Thyroid gland (tissue), 4 donors: Measurements from ENCODE around the gene GOLGA7B.

ENCODE experiments used
- POLR2A ChIP-seq, 2 donors: fragments of 450-650 bp; IDR thresholded peaks; one replicate each; pipeline ENCODE4 v1.6.1; 2017; ENCODE audit warnings: antibody characterized with exemption in 2 of 2, mild to moderate bottlenecking in 2 of 2, moderate library complexity in 1 of 2
- TF ChIP-seq, protein P1 (sequence below), 6 experiments: fragments of 200-600 bp in 3 of 6; fragments of 450-650 bp in 3 of 6; sonication (generic) in 3 of 6; IDR thresholded peaks; one replicate each; pipeline ENCODE4 v1.5.1; 2016 to 2019; ENCODE audit warnings: antibody characterized with exemption in 6 of 6, mild to moderate bottlenecking in 2 of 6, inconsistent platforms in 1 of 6, moderate library complexity in 1 of 6

DNA sequence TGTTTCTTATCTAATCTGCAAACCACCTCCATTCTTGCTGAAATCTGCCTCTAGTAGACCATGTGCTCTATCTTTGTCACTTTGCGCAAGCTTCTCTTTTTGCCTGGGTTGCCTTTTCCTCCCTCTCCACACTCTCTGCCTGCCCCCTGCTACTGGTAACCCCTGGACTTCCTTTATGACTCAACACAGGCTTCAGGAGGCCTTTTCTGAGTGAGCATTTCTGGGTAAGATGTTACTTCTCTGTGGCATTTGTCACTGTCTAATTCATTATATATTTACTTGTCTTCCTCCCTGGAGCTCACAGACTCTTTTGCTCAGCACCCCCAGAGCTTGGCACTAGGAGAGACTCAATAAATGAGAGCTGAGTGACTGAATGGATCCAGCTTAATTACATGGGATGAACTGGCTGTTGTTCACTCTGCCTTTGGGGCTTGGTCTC, 8.4 kb downstream of the GOLGA7B start:
- TF ChIP-seq, protein P1, sequence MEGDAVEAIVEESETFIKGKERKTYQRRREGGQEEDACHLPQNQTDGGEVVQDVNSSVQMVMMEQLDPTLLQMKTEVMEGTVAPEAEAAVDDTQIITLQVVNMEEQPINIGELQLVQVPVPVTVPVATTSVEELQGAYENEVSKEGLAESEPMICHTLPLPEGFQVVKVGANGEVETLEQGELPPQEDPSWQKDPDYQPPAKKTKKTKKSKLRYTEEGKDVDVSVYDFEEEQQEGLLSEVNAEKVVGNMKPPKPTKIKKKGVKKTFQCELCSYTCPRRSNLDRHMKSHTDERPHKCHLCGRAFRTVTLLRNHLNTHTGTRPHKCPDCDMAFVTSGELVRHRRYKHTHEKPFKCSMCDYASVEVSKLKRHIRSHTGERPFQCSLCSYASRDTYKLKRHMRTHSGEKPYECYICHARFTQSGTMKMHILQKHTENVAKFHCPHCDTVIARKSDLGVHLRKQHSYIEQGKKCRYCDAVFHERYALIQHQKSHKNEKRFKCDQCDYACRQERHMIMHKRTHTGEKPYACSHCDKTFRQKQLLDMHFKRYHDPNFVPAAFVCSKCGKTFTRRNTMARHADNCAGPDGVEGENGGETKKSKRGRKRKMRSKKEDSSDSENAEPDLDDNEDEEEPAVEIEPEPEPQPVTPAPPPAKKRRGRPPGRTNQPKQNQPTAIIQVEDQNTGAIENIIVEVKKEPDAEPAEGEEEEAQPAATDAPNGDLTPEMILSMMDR (IDR thresholded peaks at IDR 0.05), result no peak
- no peak for TF ChIP-seq POLR2A (IDR thresholded peaks at IDR 0.05)
